HG03342 (cell line): Measurements from ENCODE around the gene PACSIN3.

Experiments
- ATAC-seq: cut with Tn5 transposase; IDR thresholded peaks from one replicate; pipeline ENCODE4 v1.9.1; 2021; ENCODE audit warnings: mild to moderate bottlenecking, moderate library complexity; ENCODE audit not compliant: unreplicated experiment

PACSIN3 gene

GRCh38 chr11:47177229-47177845 is 8.9 kb downstream of the PACSIN3 start:
- peak; percentile 38 for ATAC-seq

GRCh38 chr11:47176328-47177228 is 9.7 kb downstream of the PACSIN3 start, which contains the start of gene ARFGAP2:
TSS of gene ARFGAP2 (minus strand) at chr11:47176879. CDS start at chr11:47176853, 26 bp downstream.
- peak; percentile 88 for ATAC-seq

- no peak for ATAC-seq
These were observed 10.4 kb downstream of the PACSIN3 start for GRCh38 chr11:47175746-47176327.

GRCh38 chr11:47172740-47173336 is 13.4 kb downstream of the PACSIN3 start:
- ATAC-seq, result no peak

GRCh38 chr11:47171856-47172255 is 14.4 kb downstream of the PACSIN3 start:
- no peak for ATAC-seq

- ATAC-seq, result no peak
These were observed 15.0 kb downstream of the PACSIN3 start for GRCh38 chr11:47171061-47171838.

GRCh38 chr11:47166368-47166767 is 19.9 kb downstream of the PACSIN3 start:
- ATAC-seq, result no peak

GRCh38 chr11:47165253-47165840 is 20.9 kb downstream of the PACSIN3 start:
- ATAC-seq, result no peak

- ATAC-seq, result no peak
These were observed 21.9 kb downstream of the PACSIN3 start for GRCh38 chr11:47164321-47164720.

GRCh38 chr11:47163898-47164297 is 22.3 kb downstream of the PACSIN3 start:
- no peak for ATAC-seq

- no peak for ATAC-seq
These were observed 23.0 kb downstream of the PACSIN3 start for GRCh38 chr11:47163193-47163592.

- no peak for ATAC-seq
These were observed 23.8 kb downstream of the PACSIN3 start for GRCh38 chr11:47162426-47162825.

- no peak for ATAC-seq
These were observed 24.3 kb downstream of the PACSIN3 start for GRCh38 chr11:47161890-47162289.

GRCh38 chr11:47161134-47161854 is 24.9 kb downstream of the PACSIN3 start:
- peak; percentile 62 for ATAC-seq

- ATAC-seq, result no peak
These were observed 25.5 kb downstream of the PACSIN3 start for GRCh38 chr11:47160753-47161133.

GRCh38 chr11:47158242-47158641 is 28.0 kb downstream of the PACSIN3 start:
- no peak for ATAC-seq

- ATAC-seq, result no peak
These were observed 28.4 kb downstream of the PACSIN3 start for GRCh38 chr11:47157805-47158204.

- ATAC-seq, result no peak
These were observed 29.3 kb downstream of the PACSIN3 start for GRCh38 chr11:47156951-47157350.

GRCh38 chr11:47156333-47156732 is 29.9 kb downstream of the PACSIN3 start:
- no peak for ATAC-seq

- no peak for ATAC-seq
These were observed 30.4 kb downstream of the PACSIN3 start for GRCh38 chr11:47155879-47156278.
